GM13977 (cell line): ENCODE measurements around the gene SBK2.

Source experiments
- DNase-seq: peaks from one replicate; pipeline ENCODE4 v3.0.0; 2012; ENCODE audit warnings: low spot score
- CTCF ChIP-seq: IDR thresholded peaks from 2 replicates; pipeline ENCODE4 v1.5.1; 2012; ENCODE audit warnings: mild to moderate bottlenecking, control low read depth; ENCODE audit not compliant: insufficient read depth; ENCODE audit errors: extremely low read depth, missing control alignments
- in situ Hi-C: fragments of 300-500 bp; cut with MboI; formaldehyde crosslinking; loops from one replicate; pipeline ENCODE4 v1.12.0; 2022; ENCODE audit warnings: low sequenced_read_pairs, low pct_unique_long_range_greater_than_20kb, mixed read lengths, inconsistent platforms; ENCODE audit not compliant: unreplicated experiment

The SBK2 gene

GRCh38 chr19:55490478-55491432 is 46.2 kb downstream of the SBK2 start:
- DNase-seq, result no peak
- no peak for TF ChIP-seq CTCF
- in situ Hi-C loops, result no loop called here

- in situ Hi-C loops, result no loop called here
- DNase-seq, result no peak
- TF ChIP-seq CTCF, result no peak
Measured at GRCh38 chr19:55489711-55490477, 47.0 kb downstream of the SBK2 start.

GRCh38 chr19:55488986-55489710 is 47.8 kb downstream of the SBK2 start:
- TF ChIP-seq CTCF, result no peak
- in situ Hi-C loops, result no loop called here
- no peak for DNase-seq

- in situ Hi-C loops, result no loop called here
- no peak for DNase-seq
- TF ChIP-seq CTCF, result no peak
Measured at GRCh38 chr19:55487924-55488687, 48.8 kb downstream of the SBK2 start, which contains the start of gene SSC5D. TSS of gene SSC5D (plus strand) at chr19:55488436. CDS start at chr19:55488590, 154 bp downstream.

GRCh38 chr19:55486971-55487923 is 49.7 kb downstream of the SBK2 start:
- no peak for TF ChIP-seq CTCF
- DNase-seq, result no peak
- in situ Hi-C loops, result no loop called here
